Kidney capillary endothelial cell (primary cell): ENCODE measurements around the gene LGMN.
A peak's percentile ranks its signal among the peaks of the same experiment; 100 is the strongest.
"Not testable (repeated sequence)": the region's sequence is repeated elsewhere in the genome, so short reads cannot be mapped to it uniquely, and the experiment has no call there.

ENCODE experiments used
- DNase-seq: peaks from one replicate; pipeline ENCODE4 v3.0.0-alpha.2; 2018; ENCODE audit warnings: low spot score

LGMN gene

DNA sequence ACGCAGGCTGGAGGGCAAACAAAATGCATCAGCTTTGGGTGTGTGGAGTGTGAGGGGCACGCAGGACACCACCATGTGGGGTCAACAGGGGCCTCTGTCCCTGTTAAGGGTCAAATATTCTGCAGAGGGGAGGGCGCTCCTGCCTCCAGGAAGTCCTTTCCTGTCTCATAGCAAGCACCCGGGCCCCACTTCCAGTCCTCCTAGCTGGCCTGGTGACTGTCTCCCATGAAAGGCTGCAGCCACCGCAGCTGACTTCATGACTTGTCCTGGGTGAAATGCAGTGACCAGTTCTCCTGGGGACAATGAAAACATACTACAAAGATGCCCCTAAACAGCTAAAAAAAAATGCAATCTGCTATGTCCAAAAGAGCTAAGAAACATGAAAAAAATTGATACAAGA lies 53.6 kb downstream of the LGMN start:
- DNase-seq, result no peak

DNA sequence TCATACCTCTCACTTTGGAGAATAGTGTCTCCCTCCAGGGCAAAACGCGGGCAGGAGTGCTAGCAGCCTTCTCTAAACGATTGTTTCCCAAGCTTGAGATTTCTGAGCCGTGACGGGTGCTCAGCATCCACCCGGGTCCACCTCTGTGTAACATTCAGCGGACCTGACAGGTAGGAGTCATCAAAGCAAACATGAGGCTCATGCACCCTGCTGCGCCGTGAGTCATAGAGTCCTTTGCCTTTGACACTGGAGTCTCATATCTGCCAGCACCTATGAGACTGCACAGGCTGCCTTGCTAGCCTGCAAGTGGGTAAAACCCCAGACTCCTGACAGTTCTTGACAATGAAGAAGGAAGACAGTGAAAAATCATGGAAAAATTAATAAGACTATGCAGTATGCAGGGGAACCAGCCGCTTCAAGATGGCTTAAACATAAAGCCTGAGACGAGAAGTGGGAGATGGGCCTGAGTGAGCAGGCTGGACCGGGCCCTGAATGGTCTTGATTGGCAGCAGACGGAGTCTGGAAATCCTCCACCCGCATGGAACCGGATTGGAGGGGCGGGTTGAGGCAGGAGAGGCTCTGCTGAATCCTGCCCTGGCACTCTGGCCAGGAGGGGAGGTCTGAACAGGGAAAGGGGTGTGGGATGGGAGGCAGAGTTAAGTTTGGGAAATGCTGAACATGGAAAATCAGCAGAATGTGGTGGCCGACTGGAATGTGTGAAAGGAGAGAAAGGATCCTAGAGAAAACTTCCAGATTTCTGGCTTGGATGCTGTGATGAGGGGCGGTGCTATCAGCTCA lies 54.2 kb downstream of the LGMN start:
- DNase-seq, result no peak

DNA sequence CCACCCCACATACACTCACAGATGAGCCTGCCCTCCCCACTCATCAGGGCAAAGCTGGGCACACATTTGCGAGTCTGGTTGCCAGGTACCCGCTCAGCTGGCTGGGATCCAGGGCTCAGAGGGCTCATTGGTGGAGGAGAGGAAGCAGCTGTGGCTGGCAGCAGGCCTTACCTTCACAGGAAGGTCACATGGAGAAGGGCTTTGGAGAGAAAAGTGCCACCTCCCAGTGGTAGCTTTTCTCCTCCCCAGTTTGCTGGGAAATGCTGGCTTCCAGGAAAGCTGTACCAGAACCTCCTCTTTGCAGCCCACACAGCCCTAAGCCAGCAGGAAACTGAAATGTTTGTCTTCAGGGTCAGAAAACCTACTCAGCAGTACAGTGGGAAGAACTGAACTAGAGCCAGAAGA lies 55.6 kb downstream of the LGMN start:
- DNase-seq, result peak; percentile 18

DNA sequence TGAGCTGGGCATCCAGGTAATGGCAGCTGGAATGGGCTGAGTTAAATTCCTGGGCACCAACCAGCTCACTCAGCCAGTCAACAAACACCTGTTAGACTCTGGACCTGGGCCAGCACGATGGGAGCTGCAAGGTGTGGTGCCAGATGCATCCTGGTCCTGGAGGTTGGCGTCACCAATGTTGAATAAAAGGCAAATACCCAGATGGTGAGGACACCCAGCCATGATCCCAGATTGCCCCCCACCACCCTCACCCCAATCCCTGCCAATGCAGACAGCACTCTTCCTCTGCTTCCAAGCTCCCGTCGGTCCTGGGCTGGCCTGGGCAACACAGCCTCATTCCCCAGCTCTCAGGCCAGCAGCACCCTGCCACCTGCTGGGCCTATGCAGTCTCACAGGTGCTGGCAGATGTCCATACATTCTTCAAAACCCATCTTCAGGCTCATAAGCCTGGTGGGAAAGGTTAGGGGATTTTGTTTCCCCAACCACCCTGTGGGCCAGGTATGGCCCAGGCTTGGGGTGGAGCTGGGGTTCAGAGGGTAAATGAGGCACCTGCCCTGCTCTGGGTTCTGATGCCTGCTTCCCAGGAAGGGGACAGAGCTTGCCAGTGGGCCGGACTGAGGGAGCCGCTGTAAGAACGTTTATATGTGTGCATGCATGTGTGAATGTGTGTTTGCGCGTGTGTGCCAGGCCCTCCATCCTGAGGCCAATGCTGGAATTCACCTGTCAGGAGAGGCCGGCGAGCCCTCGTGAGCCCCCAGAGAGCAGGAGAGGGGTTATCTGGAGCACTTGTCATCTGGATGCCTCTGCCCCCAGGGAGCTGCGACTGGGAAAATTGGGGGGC lies 58.0 kb downstream of the LGMN start:
- peak; percentile 25 for DNase-seq

DNA sequence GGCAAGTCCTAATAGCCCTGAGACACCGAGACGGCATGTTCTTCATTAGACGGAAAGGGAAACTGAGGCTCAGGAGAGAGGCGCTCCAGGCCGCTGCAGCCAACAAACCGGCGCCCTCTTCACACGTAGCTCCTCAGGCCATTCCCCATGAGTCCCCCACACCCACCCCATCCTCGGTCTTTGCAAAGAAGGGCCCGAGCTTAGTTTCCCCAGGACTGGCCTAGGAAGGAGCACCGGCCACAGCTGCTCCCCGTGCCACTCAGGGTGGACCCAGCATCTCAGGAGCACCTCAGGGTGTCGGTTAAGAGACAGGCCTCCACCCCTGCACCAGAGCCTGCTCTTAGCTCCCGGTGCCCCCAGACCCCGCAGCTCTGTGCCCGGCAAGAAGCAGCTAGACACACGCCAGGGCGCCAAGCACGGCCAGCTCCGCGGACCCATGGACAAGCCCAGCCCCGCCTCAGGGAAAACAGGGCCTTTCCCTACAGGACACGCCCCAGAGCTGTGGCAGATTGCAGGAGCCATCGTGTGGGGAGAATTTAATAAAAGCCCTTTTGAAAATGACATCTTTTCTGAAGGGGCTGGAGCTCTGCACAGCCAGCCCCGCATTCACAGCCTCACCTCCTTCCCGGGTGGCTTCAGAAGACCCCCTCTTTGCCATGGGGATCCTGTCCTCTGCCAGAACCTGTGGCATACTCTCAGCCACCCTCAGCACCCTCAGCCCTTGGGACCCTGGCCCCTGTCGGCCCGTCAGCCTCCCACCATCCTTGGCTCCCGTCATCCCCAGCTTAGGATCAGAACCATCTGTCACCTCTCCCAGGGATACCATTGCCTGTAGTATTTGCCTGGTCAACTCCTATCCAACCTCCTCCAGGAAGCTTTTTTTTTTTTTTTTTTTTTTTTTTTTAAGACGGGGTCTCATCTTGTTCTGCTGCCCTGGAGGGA lies 59.7 kb downstream of the LGMN start:
- DNase-seq, result no peak

DNA sequence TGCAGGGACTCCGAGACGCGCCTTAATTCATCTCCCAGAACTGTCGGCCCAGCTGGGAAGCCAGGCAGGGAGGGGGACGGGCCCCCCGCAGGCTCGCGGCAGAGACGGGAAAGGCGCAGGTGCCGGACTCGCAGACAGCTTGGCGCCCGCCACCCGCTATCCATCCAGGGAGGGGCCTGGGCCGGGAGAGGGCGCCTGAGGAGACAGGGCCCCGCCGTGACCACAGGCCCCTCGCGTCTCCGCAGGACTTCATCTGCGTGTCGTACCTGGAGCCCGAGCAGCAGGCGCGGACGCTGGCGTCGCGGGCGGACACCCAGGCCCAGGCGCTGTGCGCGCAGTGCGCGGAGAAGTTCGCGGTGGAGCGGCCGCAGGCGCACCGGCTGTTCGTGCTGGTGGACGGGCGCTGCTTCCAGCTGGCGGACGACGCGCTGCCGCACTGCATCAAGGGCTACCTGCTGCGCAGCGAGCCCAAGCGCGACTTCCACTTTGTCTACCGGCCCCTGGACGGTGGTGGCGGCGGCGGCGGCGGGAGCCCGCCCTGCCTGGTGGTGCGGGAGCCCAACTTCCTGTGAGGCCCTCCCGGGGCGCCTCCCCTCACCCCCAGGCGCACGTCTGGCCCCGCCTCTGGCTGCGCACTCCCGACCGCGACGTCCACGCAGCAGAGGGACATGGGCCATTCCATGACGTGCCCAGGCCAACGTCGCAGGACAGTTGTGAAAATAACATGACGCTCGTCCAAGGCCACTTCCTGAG lies 60.6 kb downstream of the LGMN start:
- no peak for DNase-seq

DNA sequence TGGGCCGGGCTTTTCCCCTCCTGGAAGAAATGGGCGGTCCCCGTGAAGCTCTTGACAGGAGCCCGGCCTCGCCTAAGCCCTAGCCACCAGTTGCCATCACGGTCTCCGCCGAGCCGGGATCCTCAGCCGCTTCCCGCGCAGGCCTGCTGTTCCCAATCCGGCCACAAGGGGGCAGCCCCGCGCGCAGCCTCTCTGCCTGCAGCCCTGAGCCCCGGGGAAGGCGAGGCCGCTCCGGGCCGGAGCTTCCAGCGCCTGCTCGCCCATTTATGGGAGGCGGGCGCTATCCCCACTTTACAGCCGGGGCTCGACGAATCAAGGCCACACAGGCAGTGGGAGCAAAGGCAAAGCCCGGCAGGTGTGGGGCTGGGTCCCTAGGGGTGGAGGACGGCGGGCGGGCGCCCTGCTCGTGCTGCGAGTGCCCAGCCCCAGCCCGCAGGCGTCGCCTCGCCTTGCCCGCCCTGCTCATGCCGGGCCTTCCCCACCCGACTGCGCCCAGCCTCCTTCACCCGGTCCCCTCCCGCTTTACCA lies 61.5 kb downstream of the LGMN start:
- DNase-seq, result peak; percentile 58

DNA sequence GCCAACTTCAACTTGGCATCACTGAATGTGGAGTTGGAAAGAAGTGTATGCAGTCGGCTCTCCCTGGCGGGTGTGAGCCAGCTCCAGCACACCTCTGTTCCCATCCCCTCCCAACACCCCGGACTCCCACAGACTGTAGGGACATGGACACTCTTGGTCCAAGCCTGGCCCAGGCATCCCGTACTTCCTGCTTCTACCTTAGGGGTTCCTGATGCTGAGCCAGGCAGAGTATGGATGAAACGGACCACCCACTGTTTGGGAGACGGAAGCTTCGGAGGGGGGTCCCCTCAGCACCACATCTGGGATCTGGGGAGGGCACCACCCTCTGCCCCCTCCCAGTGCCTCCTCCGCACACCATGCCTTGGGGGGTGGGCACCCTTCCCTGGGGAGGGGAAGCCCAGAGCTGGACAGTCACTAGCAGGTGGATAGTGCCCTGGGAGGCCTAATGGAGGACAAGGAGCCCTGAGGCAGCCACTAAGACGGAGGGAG lies 62.0 kb downstream of the LGMN start:
- no peak for DNase-seq

DNA sequence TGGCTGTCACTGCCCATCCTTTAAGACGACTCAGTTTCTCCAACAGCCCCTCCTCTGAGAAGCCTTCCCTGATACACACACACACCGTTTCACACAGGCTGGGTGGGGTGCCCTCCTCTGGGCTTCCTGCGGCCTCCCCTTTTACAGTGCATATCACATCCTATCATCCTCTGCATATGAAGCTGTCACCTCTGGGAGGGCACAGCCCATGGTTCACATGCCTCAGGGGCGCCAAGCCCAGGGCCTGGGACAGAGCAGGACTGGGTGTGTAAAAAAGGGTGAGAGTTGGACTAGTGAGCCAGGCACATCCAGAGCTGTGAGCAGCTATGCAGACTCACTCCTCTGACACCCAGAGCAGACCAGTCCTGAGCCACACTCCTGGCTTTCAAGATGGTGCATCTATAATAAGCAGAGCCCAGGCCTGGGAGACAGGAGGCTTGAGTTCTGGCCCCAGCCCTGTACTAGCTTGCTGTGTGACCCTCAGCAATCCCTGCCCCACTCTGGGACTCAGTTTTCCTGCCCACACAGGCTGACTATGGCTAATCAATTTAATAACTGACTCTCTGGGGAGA lies 62.6 kb downstream of the LGMN start:
- DNase-seq, result no peak

DNA sequence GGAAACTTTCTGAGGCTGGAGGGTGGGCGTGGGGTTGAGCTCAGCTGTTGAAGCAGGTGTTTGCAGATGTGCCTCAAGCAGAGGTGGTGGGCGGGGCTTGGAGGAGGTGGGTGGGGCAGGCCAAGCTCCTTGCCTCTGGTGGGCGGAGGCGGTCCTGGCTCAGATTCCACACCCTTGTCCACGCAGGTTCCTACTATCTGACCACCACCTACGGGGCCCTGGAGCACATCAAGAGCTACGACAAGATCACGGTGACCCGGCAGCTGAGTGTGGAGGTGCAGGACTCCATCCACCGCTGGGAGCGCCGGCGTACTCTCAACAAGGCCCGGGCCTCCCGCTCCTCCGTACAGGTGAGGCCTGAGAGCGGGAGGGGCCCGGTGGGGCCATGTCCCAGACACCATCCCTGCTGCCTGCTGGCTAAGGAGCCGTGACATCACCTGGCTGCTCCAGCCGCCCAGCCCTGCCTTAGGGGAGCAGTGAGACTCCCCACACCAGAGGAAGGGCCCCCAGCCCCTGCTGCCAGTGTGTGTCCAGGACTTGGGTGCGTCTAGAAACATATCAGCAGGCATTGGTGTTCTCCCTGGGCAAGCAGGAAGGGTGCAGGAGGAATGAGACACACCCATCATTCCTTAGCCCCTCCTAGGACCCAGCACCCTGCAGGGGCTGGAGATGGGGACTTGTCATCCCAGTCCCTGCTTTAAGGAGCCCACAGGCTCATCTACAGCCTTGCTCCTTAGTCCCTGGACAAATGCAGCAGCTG lies 63.4 kb downstream of the LGMN start:
- DNase-seq, result no peak

DNA sequence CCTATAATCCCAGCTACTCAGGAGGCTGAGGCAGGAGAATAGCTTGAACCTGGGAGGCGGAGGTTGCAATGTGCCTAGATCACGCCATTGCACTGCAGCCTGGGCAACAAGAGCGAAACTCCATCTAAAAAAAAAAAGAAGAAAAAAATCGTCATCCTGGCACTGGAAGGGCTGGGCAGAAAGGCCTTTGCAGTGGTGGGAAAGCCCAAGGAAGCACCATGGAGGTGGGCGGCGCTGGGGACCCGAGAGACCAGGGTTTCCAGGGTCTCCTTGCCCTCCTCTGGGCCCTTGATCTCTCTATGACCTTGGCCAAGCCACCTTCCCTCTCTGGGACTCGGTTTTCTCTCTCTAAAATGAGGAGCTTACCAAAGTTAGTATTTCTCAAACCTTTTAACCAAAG lies 65.4 kb downstream of the LGMN start:
- no peak for DNase-seq

DNA sequence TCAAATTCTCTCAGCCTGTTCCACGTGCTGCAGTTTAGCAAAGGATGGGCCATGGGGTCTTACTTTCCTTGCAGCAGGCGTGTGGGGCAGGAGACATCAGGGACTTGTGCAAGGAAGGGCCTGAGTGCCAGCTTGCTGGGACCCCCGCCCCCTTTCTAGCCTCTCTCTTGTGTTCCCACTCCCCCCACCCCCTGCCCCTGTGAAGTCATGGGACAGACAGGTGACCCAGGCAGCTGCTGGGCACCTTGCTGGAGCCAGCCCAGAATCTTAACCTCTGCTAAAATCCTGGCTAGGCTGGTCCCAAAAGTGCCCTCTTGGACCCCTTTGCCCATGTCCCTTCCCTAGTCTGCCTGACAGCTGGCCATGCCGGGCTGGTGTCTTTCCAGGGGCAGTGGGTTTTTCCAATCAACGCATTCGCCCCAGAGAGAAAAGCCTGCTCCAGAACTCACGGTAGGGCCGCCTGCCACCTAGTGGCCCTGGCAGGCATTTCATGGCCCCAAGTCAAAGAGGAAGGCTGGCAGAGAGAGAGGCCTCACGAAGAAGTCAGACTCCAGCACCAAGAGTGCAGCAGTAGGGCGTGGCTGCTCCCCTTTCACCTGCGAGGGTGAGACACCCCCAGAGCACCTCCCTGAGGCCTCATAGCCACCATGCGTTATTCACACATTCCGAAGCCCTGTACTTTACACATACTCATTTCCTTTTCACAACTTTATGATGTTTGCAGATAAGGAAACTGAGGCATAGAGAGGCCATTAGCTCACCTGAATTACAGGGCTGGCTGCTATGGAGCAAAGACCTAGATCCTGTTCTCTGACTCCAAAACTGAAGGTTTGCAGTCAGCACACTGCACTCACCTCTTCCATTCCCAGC lies 67.4 kb downstream of the LGMN start:
- DNase-seq, result peak; percentile 54

DNA sequence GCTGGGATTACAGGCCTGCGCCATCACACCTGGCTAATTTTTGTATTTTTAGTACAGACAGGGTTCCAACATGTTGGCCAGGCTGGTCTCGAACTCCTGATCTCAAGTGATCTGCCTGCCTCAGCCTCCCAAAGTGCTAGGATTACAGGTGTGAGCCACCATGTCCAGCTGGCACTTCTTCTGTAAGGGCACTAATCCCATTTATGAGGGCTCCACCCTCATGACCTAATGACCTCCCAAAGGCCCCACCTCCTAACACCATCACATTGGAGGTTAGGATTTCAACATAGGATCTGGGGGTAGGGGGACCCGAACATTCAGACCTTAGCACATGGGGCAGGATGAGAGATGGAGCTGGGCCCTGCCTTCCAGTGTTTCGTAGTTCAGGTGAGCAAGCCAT lies 68.1 kb downstream of the LGMN start:
- DNase-seq, result not testable (repeated sequence)

DNA sequence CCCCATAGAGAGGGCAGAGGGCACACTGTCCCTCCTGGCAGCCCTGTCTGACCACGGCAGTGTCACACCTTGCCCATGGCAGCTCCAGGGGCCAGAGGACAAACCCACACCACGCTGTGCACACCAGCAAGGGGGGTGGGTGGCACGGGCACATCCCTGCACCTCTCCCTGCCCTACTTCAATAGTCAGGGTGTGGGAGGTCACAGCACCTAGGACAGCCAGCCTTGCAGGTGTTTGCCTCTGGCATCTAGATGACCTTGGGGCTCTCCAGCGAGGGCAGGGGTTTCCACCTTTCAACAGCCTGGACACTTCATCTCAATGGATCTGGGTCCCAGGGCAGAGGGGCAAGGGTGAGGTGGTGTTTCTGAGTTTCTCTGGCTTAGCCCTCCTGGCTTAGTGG lies 69.2 kb downstream of the LGMN start:
- DNase-seq, result no peak

DNA sequence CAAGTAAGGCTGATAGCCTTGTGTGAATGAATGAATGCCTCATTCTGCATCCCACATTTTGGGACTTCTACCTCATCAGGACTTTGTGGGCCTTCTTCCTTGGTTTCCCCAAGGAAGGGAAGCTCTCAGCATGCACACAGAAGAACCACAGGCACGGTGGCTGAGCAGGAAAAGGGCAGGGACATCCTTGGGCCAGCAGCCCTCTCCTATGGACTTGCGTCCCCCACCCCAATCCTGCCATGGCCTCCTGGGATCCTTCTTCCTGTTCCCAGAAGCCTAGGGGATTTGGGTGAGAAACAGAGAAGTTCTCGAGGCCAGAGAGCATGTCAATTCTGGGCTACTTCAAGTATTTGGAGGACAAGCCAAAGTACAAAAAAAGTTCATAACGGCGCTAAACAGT lies 69.7 kb downstream of the LGMN start:
- no peak for DNase-seq

DNA sequence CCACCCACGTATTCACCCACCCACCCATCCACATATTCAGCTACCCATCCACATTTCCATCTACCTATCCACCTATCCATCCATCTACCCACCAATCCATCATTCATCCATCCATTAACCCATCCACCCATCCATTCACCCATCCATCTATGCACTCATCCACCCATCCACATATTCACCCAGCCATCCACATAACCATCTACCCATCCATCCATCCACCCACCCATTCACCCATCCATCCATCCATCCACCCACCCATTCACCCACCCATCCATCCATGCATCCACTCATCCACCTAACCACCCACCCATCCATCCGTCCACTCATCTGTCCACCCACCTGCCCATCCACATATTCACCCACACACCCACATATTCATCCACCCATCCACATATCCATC lies 70.5 kb downstream of the LGMN start:
- no peak for DNase-seq

DNA sequence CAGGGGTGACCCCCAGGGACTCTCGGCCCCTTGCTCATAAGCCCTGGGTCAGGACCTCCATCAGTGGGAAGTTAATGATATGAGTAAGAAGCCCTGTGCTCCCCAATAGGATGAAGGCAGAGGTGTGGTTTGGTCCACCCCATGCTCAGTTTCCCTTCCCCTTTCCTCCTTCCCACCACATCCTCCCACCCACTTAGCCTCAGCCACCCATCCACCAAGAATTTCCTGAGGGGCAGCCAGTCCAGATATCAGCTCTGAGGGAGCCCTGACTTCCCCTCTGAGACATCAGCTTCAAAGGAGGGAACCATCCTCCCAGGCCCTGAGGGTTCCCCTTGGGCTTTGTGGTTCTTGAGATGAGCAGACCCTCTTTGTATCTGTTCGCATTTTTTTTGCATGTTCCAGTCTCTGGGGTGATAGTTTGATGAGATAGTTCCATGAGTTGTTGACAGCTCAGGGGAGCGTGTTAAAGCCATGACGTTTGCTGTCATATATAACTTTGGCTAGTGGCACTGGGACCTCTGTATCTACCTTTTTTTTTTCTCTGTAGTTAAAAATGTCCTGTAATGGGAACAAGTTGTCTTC lies 71.2 kb downstream of the LGMN start:
- DNase-seq, result no peak

DNA sequence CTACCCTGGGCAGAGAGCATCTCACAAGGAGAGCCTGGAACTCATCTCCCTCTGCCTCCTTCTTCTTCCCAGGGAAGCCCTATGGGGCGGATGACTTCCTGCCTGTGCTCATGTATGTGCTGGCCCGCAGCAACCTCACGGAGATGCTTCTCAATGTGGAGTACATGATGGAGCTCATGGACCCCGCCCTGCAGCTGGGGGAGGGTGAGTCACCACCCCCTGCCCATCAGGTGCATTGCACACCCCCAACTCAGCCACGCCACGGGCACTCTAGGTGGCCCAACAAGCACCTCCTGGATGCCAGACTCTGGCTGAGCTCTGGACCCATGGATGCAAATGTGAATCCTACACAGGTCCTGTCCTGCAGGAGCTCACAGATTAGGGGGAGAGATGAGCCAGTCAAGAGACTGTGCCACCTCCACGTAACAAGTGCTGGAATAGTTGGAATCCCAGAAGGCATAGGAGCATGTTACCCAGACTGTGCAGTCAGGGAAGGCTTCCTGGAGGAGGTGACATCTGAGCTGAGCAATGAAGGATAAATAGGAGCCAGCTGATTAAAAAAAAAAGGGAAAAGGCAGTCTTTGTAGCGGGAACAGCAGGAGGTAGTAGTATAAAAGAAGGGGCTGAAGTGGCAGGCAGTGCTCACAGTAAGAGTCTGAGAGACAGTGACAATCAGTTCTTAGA lies 71.9 kb downstream of the LGMN start:
- DNase-seq, result no peak
